ENCODE results near the gene AZIN2.

AZIN2 gene

DNA sequence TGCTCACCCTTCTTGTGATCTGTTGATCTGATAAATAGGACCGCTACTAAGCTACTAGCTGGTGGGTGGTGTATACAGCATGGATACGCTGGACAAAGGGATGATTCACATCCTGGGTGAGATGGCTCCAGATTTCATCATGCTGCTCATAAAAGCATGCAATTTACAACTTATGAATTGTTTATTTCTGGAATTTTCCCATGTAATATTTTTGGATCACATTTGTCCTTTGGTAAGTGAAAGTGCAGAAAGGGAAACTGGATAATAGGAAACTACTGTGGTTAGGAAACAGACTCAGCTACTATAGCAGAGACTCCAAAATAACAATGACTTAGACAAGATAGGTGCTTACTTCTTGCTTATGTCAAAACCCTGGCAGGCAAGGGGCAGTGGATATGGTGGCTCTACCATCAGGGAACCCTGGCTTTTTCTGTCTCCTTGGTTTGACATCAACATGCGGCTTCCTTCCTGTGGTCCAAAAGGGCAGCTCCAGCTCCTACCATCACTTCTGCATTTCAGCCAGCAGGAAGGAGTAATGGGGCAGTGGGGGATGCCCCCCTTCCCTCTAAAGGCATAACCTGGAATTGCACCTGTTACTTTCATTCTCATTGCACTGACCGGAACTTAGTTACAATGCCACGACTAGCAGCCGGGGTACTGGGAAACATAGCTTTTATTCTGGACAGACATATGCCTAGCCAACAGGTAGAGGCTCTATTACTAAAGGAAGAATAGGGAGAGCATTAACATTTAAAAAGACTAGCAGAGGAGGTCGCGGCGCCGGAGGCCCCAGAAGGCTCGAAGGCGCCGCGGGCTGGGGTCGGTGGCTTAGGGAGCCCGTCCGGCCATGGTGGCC lies 30.5 kb upstream of the AZIN2 start:
- Histone ChIP-seq H3K9me2 (replicated peaks; ENCODE audit: insufficient read depth, low read length) (no peaks in the 10 kb centered on the region), H3K27me3 (ENCODE audit: low read length) (no peaks in the 10 kb centered on the region), H3K27ac (ENCODE audit: low read depth, low read length) (no peak overlapping the region), H3K4me3 (ENCODE audit: insufficient read depth, low read length, poor library complexity, severe bottlenecking) (no peak overlapping the region), H3K4me2 (ENCODE audit: low read depth, low read length, poor library complexity, severe bottlenecking) (no peak overlapping the region), H3K36me3 (ENCODE audit: low read length) (no peaks in the 10 kb centered on the region), H2AFZ (ENCODE audit: low read depth, low read length, severe bottlenecking) (no peak overlapping the region), H4K20me1 (ENCODE audit: low read depth, low read length) (no peaks in the 10 kb centered on the region), H3F3A (ENCODE audit: insufficient read depth) (no peaks in the 10 kb centered on the region), H3K9ac (ENCODE audit: low read length) (no peak overlapping the region), H3K9me3 (ENCODE audit: insufficient read depth, low read length) (no peaks in the 10 kb centered on the region), H3K79me2 (ENCODE audit: insufficient read depth, low read length) (no peaks in the 10 kb centered on the region)
- TF ChIP-seq EZH2phosphoT487 (conservative IDR thresholded peaks at IDR 0.05; ENCODE audit: low read length) = no peak

- H3K4me2 ChIP-seq (ENCODE audit: low read depth, low read length, poor library complexity, severe bottlenecking) = no peak overlapping the region
Measured at GRCh38 chr1:33055210-33056008, 25.5 kb upstream of the AZIN2 start.

DNA sequence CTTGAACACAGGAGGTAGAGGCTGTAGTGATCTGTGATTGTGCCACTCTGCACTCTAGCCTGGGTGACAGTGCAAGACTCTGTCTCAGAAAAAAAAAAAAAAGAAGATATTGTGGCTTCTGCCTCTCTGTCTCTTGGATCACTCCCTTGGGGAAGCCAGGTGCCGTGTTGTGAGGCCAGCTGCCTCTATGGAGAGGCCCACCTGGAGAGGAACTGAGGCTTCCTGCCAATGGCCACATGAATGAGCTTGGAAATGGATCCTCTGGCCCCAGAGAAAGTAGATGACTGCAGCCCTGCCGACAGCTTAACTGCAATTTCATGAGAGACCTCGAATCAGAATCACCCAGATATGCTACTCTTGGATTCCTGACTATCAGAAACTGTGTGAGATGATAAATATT lies 24.5 kb upstream of the AZIN2 start:
- H3K9ac ChIP-seq (ENCODE audit: low read length) = no peak overlapping the region
- no peaks in the 10 kb centered on the region for H3K9me2 ChIP-seq (replicated peaks; ENCODE audit: insufficient read depth, low read length)
- no peaks in the 10 kb centered on the region for H4K20me1 ChIP-seq (ENCODE audit: low read depth, low read length)
- H3K9me3 ChIP-seq (ENCODE audit: insufficient read depth, low read length) = no peaks in the 10 kb centered on the region
- H3K36me3 ChIP-seq (ENCODE audit: low read length) = no peaks in the 10 kb centered on the region
- TF ChIP-seq EZH2phosphoT487 (conservative IDR thresholded peaks at IDR 0.05; ENCODE audit: low read length) = no peak
- TF ChIP-seq CTCF (IDR thresholded peaks at IDR 0.05; ENCODE audit: insufficient read depth, low read length, poor library complexity, severe bottlenecking) = no peak
- no peaks in the 10 kb centered on the region for H3F3A ChIP-seq (ENCODE audit: insufficient read depth)
- no peak overlapping the region for H3K4me2 ChIP-seq (ENCODE audit: low read depth, low read length, poor library complexity, severe bottlenecking)
- H2AFZ ChIP-seq (ENCODE audit: low read depth, low read length, severe bottlenecking) = no peak overlapping the region
- H3K27me3 ChIP-seq (ENCODE audit: low read length) = no peaks in the 10 kb centered on the region
- no peak overlapping the region for H3K4me3 ChIP-seq (ENCODE audit: insufficient read depth, low read length, poor library complexity, severe bottlenecking)
- H3K79me2 ChIP-seq (ENCODE audit: insufficient read depth, low read length) = no peaks in the 10 kb centered on the region
- H3K27ac ChIP-seq (ENCODE audit: low read depth, low read length) = no peak overlapping the region

More at GRCh38 chr1:33055210-33056008, 25.5 kb upstream of the AZIN2 start:
- Histone ChIP-seq H3F3A (ENCODE audit: insufficient read depth) (no peaks in the 10 kb centered on the region), H4K20me1 (ENCODE audit: low read depth, low read length) (no peaks in the 10 kb centered on the region), H3K79me2 (ENCODE audit: insufficient read depth, low read length) (no peaks in the 10 kb centered on the region), H3K27ac (ENCODE audit: low read depth, low read length) (no peak overlapping the region), H2AFZ (ENCODE audit: low read depth, low read length, severe bottlenecking) (no peak overlapping the region), H3K9me3 (ENCODE audit: insufficient read depth, low read length) (no peaks in the 10 kb centered on the region), H3K4me3 (ENCODE audit: insufficient read depth, low read length, poor library complexity, severe bottlenecking) (no peak overlapping the region), H3K9ac (ENCODE audit: low read length) (no peak overlapping the region), H3K36me3 (ENCODE audit: low read length) (no peaks in the 10 kb centered on the region), H3K27me3 (ENCODE audit: low read length) (no peaks in the 10 kb centered on the region), H3K9me2 (replicated peaks; ENCODE audit: insufficient read depth, low read length) (no peaks in the 10 kb centered on the region)
- TF ChIP-seq EZH2phosphoT487 (conservative IDR thresholded peaks at IDR 0.05; ENCODE audit: low read length) (no peak), CTCF (IDR thresholded peaks at IDR 0.05; ENCODE audit: insufficient read depth, low read length, poor library complexity, severe bottlenecking) (peak; percentile 49)

Measured in SU-DHL-6 (cell line).